ENCODE results near the gene ITIH1. TPM values are rescaled to one million over a fixed set of nuclear protein-coding genes. Genes with fewer than 3 reads are reported as not detected.

Gene ITIH1
- total and polyA plus RNA-seq, 2 of the 4 experiments (the other 2 are of a cell fraction) = not detected

DNA sequence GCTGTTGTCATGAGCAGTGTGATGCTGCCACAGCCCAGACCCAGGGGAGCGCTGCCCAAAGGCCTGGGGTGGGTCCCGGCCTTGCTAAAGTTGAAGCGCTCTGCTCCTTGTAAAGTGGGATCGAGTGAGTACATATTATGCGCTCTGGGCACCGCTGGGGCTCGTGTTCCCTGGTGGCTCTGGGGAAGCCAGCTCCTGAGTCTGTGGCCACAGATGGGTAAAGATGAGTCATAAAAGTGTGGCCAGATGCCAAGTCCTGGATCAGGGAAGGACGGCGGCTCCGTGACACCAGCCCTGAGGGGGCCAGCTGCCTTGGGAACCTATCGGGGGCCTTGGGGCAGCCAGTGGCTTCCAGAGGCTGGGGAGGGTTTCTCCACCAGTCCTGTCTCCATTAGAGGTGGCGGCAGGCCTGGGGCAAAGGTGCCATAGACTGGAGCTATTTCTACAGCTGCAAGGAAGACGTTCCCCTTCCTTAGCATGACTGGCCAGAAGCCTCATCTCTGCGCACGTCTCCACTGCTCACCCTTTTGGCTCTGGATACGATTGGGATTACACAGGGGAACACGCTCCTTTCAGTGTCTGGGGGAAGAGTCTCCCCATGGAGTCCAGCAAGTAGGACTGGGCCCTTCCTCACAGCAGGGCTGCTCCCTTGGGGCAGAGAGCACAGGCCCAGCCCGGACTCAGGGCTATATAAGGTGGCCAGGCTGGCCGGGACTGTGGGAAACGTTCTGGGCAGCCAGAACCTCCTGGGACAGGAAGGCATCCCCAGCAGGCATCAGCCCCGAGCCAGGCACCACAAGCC, 54.3 kb downstream of the ITIH1 start:
- dilution Hi-C loops (cut with HindIII; ENCODE audit: low sequenced_read_pairs, unreplicated experiment) = no loop called here
- no peak overlapping the region for H2BK5ac ChIP-seq (ENCODE audit: low read depth, low read length, poor library complexity, severe bottlenecking)
- no peak overlapping the region for H3K4ac ChIP-seq (ENCODE audit: low read depth, low read length)
- H2BK20ac ChIP-seq (ENCODE audit: low read depth, low read length) = no peak overlapping the region
- H2BK15ac ChIP-seq (ENCODE audit: low read depth, low read length) = no peak overlapping the region
- in situ Hi-C loops (cut with MboI; ENCODE audit: low sequenced_read_pairs) = no loop called here
- no peak overlapping the region for H3K4me3 ChIP-seq (ENCODE audit: insufficient read depth, low read depth, low read length)
- 71% methylated on average over 6 of the region's 21 CpGs; no CpG with 5 or more reads in 1 of the 2 experiments for WGBS, 2 experiments (ENCODE audit: extremely low coverage in 2 of 2, insufficient read length in 1 of 2)
- peaks cover 19% of the 10 kb centered on the region for H3K4me1 ChIP-seq (ENCODE audit: control insufficient read depth, insufficient read depth, low read length)
- DNase-seq (peak; percentile 76), ATAC-seq (ENCODE audit: low read depth) (peak; percentile 59)
- no peak overlapping the region for H3K9ac ChIP-seq (ENCODE audit: low read depth, low read length)
- POLR2A ChIA-PET (ENCODE audit: unreplicated experiment) = no interaction called here
- no peak overlapping the region for H3K14ac ChIP-seq (replicated peaks; ENCODE audit: low read depth, low read length)
- no peaks in the 10 kb centered on the region for H3K79me1 ChIP-seq (ENCODE audit: low read depth in 1 of 2, low read length in 2 of 2)
- no peak overlapping the region for H3K23ac ChIP-seq (ENCODE audit: low read depth, low read length)
- no peaks in the 10 kb centered on the region for H3K9me3 ChIP-seq (ENCODE audit: control insufficient read depth, insufficient read depth, low read length)
- H2AK9ac ChIP-seq (replicated peaks; ENCODE audit: low read depth, low read length, poor library complexity) = no peak overlapping the region
- no peaks in the 10 kb centered on the region for H4K20me1 ChIP-seq (ENCODE audit: insufficient read depth, low read length)
- H4K91ac ChIP-seq (ENCODE audit: insufficient read depth, low read depth, low read length) = no peak overlapping the region
- peak; percentile 24; the same call in 1 of the 2 replicates for TF ChIP-seq FOS (IDR thresholded peaks at IDR 0.05; ENCODE audit: low read depth, low read length)
- TF ChIP-seq, protein P1, sequence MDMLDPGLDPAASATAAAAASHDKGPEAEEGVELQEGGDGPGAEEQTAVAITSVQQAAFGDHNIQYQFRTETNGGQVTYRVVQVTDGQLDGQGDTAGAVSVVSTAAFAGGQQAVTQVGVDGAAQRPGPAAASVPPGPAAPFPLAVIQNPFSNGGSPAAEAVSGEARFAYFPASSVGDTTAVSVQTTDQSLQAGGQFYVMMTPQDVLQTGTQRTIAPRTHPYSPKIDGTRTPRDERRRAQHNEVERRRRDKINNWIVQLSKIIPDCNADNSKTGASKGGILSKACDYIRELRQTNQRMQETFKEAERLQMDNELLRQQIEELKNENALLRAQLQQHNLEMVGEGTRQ (IDR thresholded peaks at IDR 0.05; ENCODE audit: low read depth, low read length) = no peak
- no peak overlapping the region for H2BK120ac ChIP-seq (ENCODE audit: low read depth, low read length)
- BruUV-seq (replicated peaks) = no TSS peak
- H4K8ac ChIP-seq (ENCODE audit: low read depth in 2 of 2, low read length in 2 of 2) = no peak overlapping the region
- no peaks in the 10 kb centered on the region for H3K27me3 ChIP-seq (ENCODE audit: control insufficient read depth, insufficient read depth, low read length)
- H2AFZ ChIP-seq (replicated peaks; ENCODE audit: low read length, poor library complexity) = peak overlapping the region; percentile 62
- CTCF ChIA-PET = interaction anchor here (0.7 kb wide), 1 partner anchor 32 kb away, joined by 3 read pairs; no protein-coding TSS in a partner anchor
- no peak overlapping the region for H3K4me2 ChIP-seq (ENCODE audit: low read depth, low read length)
- H3K36me3 ChIP-seq (ENCODE audit: control insufficient read depth, insufficient read depth, low read length) = peaks cover 3% of the 10 kb centered on the region; the same call in 1 of the 2 replicates
- no peak overlapping the region for H2AK5ac ChIP-seq (ENCODE audit: low read depth, low read length)
- H3K9me1 ChIP-seq (ENCODE audit: insufficient read depth, low read length) = peaks cover 14% of the 10 kb centered on the region; the same call in 1 of the 2 replicates
- intact Hi-C loops (cut with micrococcal nuclease) = no loop called here
- H3K18ac ChIP-seq (ENCODE audit: low read depth, low read length) = no peak overlapping the region
- no peak overlapping the region for H3K27ac ChIP-seq (ENCODE audit: insufficient read depth, low read length)
- no peak overlapping the region for H4K5ac ChIP-seq (ENCODE audit: low read depth, low read length)
- H3K56ac ChIP-seq (ENCODE audit: extremely low read depth, insufficient read depth, low read length) = no peak overlapping the region

All from IMR-90 (cell line).